GM21367 (cell line): ENCODE measurements around the gene BRD1.

ENCODE experiments used
- ATAC-seq: cut with Tn5 transposase; IDR thresholded peaks from one replicate; pipeline ENCODE4 v1.9.1; 2021; ENCODE audit not compliant: unreplicated experiment

The BRD1 gene

DNA sequence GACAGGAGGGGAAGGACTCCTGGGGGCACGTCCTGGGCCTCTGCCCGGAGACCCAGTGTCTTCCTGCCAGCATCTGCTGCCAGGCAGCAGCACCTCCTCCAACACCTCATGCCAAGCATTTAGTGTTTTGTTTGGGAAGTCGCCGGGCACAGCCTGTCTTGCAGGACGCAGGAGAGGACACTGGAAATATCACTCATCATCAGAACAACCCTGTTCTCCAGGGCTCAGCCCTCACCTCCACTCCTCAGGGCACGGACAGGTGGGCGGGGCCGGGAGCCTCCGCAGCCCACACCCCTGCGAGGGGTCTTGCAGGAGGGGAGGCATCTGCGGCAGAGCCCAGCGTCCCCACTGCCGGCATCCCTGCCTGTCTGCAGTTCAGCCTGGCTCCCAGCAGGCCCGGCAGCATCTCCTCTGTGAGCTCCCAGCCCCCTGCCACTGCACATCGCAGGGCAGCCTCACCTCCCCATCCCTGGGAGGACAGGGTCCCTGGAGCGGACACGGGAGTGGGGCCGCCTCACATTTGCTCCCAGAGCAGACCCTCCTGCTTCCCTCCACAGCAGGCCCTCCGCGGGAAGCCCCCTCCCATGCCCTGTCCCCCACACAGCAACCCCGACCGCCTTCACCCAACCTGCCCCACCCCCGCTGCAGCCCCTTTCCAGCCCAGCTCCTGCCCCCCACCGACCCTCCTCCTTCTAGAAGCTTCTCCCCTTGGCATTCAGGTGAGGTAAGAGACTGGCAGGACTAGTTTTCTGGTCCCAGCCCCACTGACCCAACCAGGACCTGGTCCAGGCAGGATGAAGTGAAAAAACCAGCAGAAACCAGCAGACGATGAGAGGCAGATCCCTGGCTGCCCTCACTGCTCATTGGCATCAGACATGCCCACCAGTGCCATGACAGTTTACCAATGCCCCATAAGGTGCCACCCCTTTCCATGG lies 72.7 kb downstream of the BRD1 start:
- no peak for ATAC-seq

- ATAC-seq, result no peak
Observed at GRCh38 chr22:49753961-49754695, 73.5 kb downstream of the BRD1 start.

GRCh38 chr22:49753276-49753890 lies 74.3 kb downstream of the BRD1 start:
- ATAC-seq, result no peak

DNA sequence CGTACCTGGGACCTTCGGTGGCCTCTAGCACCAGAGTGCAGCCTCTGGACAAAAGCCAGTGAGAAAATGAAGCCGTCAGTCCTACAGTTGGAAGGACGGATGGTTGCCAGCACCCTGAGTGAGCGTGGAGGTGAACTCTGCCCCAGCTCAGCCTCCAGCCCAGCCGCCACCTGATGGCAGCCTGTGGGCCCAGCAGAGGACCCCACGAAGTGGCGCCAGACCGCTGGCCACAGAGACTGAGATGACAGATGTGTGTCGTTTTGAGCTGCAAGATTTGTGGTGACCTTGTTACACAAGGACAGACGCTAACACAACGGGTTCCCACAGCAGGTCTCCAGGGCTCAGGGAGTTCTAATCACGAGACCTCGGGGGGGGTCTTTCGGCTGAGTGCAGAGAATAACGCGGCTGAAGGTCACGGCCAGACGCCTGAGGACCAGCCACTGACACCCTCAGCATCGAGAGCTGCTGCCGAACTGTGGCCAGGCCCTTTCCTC lies 75.0 kb downstream of the BRD1 start:
- no peak for ATAC-seq

GRCh38 chr22:49751966-49752597 lies 75.6 kb downstream of the BRD1 start:
- ATAC-seq, result no peak

DNA sequence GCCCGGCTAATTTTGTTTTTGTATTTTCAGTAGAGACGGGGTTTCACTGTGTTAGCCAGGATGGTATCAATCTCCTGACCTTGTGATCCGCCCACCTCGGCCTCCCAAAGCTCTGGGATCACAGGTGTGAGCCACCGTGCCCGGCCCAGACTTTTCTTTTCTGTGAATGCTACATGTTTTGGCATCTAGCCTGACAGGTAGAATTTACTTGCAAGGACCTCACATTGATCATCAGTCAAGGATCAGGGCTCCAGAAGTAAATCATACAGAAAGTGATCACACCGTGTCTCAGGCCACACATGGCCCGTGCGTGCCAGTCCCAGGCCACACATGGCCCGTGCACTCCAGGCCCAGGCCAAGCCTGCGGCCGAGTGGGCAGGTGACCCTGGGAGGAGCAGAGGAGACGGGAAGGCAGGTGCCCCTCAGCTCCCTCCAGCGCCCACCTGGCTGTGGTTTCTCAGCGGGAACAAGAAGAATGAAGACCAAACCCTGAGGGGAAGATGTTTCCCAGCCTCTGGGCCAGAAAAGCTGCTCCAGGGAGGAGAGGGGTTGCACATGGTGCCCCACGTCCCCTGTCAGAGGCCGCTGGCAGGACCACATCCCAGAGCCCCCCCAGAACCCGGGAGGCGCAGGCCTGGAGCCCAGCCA lies 76.2 kb downstream of the BRD1 start:
- ATAC-seq, result no peak

- ATAC-seq, result no peak
Observed at GRCh38 chr22:49749885-49750510, 77.7 kb downstream of the BRD1 start.

GRCh38 chr22:49749227-49749626 lies 78.4 kb downstream of the BRD1 start:
- no peak for ATAC-seq

DNA sequence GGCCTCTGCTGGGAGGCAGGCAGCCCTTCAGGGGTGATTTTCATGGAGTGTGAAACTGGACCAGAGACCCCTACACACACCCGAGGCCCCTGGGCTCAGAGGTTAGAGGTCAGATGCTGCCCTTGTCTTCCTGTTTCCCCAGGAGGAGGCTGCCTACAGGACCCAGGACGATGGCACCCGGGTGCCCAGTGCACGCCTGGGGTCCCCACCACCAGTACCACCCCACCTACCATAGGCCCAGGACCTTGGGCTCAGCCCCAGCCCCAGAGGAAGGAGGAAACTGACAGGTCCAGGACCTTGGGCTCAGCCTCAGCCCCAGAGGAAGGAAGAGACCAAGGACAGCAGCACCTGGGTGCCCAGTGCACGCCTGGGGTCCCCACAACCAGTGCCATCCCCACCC lies 79.2 kb downstream of the BRD1 start:
- ATAC-seq, result no peak

DNA sequence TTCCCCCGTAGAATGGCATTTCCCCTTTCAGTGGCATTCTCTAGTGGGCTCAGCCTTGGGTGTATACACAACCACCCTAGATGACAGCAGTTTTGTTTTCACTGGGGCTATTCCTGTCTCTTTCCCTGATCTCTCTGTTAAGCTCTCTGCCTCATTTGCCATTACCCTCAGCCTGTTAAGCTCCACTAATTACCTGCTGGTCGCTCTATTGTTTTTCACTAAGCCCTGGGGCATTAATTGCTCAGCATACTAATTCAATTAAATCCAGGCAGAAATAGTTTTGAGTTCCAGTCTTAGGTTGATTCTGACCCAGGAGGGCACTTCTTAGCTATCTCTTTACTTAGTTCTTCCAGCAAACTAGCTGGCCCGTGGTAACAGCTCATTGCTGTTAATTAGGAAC lies 80.0 kb downstream of the BRD1 start:
- ATAC-seq, result no peak

DNA sequence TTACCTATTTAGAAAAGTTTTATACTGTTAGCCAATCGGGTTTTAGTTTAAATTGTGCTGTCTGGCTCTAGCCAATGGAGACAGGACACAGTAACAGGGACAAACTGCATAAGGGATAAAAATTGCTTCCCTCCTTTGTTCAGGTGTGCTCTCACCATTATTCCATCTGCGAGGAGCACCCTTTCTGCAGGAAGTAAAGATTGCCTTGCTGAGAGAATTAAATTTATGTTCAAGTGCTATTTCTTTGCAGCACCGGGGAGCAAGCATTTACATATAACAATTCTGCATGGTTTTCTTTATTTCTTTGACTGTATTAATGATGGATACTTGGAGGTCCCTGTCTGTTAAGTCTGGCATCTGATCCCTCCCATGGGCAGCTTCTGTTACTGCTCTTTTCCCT lies 80.5 kb downstream of the BRD1 start:
- no peak for ATAC-seq

- no peak for ATAC-seq
Observed at GRCh38 chr22:49746065-49746464, 81.6 kb downstream of the BRD1 start.

- ATAC-seq, result no peak
Observed at GRCh38 chr22:49740242-49740641, 87.4 kb downstream of the BRD1 start.

DNA sequence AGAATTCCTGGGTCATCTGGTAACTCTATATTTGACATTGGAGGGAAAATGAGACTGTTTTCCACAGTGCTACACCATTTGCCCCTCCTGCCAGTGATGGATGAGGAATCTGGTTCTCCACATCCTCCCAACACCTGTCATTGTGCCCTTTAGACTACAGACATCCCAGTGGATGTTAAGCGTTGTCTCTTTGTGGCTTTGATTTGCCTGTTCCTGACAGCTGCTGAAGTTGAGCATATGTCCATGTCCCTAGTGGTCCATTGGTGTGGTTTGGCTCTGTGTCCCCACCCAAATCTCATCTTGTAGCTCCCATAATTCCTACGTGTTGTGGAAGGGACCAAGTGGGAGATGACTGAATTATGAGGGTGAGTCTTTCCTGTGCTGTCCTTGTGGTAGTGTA lies 88.5 kb downstream of the BRD1 start:
- ATAC-seq, result no peak

DNA sequence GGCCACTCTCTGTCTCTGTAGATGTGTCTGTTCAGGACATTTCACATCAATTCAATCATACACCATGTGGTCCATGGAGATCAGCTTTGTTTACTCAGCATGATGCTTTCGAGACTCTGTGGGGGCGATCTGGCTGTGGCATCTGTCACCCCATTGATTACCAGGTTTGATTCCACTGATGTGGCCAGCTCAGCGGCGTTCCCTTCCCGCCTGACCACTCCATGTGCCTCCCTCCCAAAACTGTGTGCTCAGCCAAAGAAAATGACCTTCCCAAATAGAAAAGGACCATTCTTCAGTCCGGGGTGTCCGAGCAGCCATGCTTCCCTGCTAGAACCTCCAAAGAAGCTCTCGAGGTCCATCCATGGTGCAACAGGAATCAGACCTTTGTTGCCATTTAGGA lies 89.1 kb downstream of the BRD1 start:
- no peak for ATAC-seq

DNA sequence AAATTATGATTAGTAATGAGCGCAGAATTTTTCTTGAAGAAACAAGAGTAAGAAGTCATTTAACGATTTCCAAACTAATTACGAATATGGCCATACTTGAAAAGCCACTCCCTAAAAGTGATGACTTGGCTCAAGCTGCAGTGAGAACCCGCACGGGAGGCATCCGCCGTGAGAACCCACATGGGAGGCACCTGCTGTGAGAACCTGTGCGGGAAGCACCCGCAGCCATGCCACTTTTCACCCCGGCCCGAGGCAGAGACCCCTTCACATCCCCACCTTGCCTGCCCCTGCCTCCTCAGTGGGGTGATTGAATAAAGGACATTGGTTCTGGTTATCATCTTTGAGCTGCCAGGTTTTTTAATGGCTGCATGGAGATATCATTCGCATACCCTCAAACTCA lies 89.7 kb downstream of the BRD1 start:
- ATAC-seq, result no peak

DNA sequence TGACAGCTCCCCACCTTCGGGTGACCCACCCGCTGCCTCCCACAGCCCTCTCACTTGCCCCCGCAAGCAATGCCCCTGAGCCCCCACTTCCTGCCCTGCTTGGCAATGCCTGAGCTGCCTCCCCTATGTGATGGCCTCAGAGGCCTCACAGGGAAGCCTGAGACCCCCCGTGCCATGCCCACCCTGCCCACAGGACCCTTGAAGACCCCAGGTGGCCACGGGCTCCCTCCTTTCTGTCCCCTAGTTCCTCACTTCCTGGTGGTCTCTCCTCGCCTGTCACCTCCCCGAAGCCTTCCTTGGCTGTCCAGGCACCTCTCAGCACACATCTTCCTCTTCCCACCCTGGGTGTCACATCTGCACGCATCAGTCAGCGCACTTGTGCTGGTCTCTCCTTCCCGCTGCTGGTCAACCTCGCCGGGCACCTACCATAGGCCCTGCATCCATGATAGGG lies 90.5 kb downstream of the BRD1 start:
- ATAC-seq, result no peak

DNA sequence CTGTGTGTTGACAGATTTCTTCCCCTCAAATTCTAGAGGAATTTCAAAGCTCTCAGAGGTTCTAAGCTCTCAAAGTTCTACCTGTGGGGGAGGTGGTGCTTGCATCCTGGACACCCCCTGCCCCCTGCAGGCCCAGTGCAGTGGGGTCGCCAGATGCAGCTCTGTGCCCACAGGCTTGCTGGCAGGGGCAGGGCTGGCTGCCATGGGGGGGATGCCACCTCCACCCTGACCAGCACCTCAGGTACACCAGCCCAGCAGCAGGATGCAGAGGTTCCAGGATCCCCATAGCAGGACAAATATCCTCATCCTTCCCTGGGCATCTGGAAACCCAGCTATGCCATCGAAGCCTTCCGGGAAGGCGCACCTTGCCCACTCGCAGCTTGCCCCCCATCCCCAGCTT lies 91.1 kb downstream of the BRD1 start:
- ATAC-seq, result no peak

DNA sequence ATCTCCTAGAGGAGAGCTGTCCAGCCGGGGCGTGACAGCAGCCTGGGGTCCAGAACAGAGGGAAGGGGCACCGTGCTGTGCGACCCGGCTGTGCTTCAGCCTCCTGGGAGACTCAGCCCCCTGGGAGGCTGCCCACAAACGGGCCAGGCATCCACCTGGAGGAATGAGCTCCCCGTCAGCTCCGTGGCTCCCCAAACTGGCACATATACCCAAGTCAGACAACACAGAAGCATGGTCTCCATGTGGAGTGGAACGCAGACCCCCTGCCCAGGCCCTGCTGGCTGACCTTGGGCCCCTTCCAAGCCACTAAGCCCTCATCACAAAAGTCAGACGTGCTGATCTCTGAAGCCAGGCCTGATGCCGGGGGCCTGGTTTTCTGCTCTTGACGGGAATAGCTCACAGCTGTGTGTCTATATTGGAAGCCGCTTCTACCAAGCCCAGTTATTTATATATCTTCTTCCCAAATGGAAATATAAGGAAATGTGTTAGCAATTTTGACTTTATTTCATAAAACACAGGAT lies 91.7 kb downstream of the BRD1 start:
- no peak for ATAC-seq

DNA sequence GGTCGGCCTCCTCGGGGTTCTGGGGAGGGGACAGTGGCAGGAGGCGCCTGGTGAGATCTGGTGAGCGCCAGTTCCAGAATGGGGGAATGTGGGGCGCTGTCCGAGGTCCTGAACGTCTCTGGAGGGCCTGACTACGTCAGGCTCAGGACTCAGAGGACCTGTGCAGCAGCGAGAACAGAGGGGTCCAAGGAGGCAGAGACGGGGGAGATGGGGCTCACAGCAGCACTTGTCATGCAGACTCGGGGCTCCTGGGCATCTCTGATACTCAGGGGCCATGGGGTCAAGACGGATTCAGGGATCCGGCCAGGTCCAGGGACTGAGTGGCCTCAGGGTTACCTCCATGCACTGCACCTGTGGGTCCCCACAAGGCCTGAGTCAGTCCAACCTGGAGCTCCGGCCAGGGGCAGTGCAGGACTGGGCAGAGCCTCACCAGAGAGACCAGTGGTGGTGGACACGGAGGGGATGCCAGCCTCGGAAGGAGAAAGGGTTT lies 92.2 kb downstream of the BRD1 start:
- no peak for ATAC-seq
